ENCODE data around the gene CDH20.

DNA sequence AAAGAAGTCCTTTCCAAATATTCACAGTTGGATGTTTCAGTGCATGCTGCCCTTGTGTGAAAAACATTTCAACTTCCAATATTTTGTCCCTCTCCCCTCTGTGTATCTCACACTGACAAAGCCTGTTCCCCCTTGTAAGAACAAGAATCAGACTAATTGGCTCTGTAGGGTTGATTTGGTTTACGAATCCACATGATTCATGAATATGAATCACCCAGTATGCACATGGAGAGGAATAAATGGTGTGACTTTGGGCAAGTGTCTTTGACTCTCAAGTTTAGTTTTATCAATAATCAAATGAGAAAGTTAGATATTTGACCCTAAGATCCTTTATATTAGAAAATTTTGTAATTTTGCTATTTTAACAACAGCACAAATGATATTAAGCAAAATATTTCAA, 9.3 kb upstream of the CDH20 start:
- TF ChIP-seq, protein P1, sequence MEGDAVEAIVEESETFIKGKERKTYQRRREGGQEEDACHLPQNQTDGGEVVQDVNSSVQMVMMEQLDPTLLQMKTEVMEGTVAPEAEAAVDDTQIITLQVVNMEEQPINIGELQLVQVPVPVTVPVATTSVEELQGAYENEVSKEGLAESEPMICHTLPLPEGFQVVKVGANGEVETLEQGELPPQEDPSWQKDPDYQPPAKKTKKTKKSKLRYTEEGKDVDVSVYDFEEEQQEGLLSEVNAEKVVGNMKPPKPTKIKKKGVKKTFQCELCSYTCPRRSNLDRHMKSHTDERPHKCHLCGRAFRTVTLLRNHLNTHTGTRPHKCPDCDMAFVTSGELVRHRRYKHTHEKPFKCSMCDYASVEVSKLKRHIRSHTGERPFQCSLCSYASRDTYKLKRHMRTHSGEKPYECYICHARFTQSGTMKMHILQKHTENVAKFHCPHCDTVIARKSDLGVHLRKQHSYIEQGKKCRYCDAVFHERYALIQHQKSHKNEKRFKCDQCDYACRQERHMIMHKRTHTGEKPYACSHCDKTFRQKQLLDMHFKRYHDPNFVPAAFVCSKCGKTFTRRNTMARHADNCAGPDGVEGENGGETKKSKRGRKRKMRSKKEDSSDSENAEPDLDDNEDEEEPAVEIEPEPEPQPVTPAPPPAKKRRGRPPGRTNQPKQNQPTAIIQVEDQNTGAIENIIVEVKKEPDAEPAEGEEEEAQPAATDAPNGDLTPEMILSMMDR (IDR thresholded peaks at IDR 0.05), result no peak
- TF ChIP-seq ZFX (IDR thresholded peaks at IDR 0.05; ENCODE audit: borderline replicate concordance), result no peak
